Measurements from ENCODE around the gene POU2F2. TPM values are rescaled to one million over a fixed set of nuclear protein-coding genes. Genes with fewer than 3 reads are reported as not detected.

Gene POU2F2
- polyA plus RNA-seq, 1 of the 3 experiments (the other 2 are of a cell fraction): 0.49 TPM

DNA sequence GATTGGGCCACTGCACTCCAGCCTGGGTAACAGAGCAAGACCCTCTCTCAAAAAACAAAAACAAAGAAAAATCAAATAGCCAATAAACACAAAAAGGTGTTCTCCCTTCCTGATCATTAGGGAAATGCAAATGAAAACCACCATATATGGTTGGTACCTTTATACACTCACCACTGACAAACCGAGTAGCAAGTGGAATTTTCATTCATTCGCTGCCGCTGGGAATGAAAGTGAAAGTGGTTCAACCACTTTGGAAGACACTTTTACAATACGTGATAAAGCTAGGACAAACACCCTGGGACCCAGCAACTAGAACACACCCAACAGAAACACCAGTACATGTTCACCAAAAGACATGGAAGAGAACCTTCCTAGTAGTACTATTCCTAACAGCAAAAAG, 83.3 kb downstream of the POU2F2 start:
- DNase-seq: no peak
- H3K9me2 ChIP-seq: no peaks in the 10 kb centered on the region
- TF ChIP-seq, protein P1, sequence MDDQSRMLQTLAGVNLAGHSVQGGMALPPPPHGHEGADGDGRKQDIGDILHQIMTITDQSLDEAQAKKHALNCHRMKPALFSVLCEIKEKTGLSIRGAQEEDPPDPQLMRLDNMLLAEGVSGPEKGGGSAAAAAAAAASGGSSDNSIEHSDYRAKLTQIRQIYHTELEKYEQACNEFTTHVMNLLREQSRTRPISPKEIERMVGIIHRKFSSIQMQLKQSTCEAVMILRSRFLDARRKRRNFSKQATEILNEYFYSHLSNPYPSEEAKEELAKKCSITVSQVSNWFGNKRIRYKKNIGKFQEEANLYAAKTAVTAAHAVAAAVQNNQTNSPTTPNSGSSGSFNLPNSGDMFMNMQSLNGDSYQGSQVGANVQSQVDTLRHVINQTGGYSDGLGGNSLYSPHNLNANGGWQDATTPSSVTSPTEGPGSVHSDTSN (IDR thresholded peaks at IDR 0.05): no peak
- TF ChIP-seq YY1 (IDR thresholded peaks at IDR 0.05; ENCODE audit: low read depth) (no peak), JUND (IDR thresholded peaks at IDR 0.05) (no peak), TEAD4 (IDR thresholded peaks at IDR 0.05; ENCODE audit: borderline replicate concordance, insufficient read depth) (no peak), EZH2phosphoT487 (IDR thresholded peaks at IDR 0.05; ENCODE audit: borderline replicate concordance, low read depth) (no peak), TCF12 (IDR thresholded peaks at IDR 0.05) (no peak)
- TF ChIP-seq, protein P2, sequence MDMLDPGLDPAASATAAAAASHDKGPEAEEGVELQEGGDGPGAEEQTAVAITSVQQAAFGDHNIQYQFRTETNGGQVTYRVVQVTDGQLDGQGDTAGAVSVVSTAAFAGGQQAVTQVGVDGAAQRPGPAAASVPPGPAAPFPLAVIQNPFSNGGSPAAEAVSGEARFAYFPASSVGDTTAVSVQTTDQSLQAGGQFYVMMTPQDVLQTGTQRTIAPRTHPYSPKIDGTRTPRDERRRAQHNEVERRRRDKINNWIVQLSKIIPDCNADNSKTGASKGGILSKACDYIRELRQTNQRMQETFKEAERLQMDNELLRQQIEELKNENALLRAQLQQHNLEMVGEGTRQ (IDR thresholded peaks at IDR 0.05; ENCODE audit: borderline replicate concordance, low read depth, low read length): no peak
- ChIA-PET POLR2A (no interaction called here), CTCF (interaction anchor here (0.8 to 2.7 kb wide), 3 partner anchors 14 to 91 kb away, joined by 3 to 12 read pairs (median 4); no protein-coding TSS in a partner anchor)
- no peaks in the 10 kb centered on the region for H3K36me3 ChIP-seq (replicated peaks in 1 of 2; ENCODE audit: control insufficient read depth in 1 of 2, insufficient read depth in 2 of 2, low read length in 1 of 2)
- H3K4me1 ChIP-seq (ENCODE audit: control insufficient read depth in 1 of 2, insufficient read depth in 2 of 2, low read depth in 1 of 2, low read length in 1 of 2): peaks cover 0 to 20% of the 10 kb centered on the region in 2 experiments; a peak in 1 of 4 replicates
- peaks cover 10% of the 10 kb centered on the region; the same call in 1 of the 2 replicates for H3K27me3 ChIP-seq (ENCODE audit: insufficient read depth)
- H2AFZ ChIP-seq (ENCODE audit: low read depth): no peak overlapping the region
- 67% methylated on average over 4 of the region's 4 CpGs for WGBS (ENCODE audit: low lambda C conversion rate)
- H3K79me2 ChIP-seq (ENCODE audit: insufficient read depth): no peaks in the 10 kb centered on the region
- H3F3A ChIP-seq (replicated peaks; ENCODE audit: insufficient read depth): no peaks in the 10 kb centered on the region
- H3K4me3 ChIP-seq (ENCODE audit: low read depth in 2 of 2, low read length in 1 of 2): no peak overlapping the region
- no peaks in the 10 kb centered on the region for H4K20me1 ChIP-seq (ENCODE audit: insufficient read depth)
- no peak overlapping the region for H3K9ac ChIP-seq
- no peak overlapping the region for H3K4me2 ChIP-seq
- H3K9me3 ChIP-seq: no peaks in the 10 kb centered on the region
- H3K27ac ChIP-seq (ENCODE audit: low read depth in 2 of 2, low read length in 1 of 2): no peak overlapping the region

DNA sequence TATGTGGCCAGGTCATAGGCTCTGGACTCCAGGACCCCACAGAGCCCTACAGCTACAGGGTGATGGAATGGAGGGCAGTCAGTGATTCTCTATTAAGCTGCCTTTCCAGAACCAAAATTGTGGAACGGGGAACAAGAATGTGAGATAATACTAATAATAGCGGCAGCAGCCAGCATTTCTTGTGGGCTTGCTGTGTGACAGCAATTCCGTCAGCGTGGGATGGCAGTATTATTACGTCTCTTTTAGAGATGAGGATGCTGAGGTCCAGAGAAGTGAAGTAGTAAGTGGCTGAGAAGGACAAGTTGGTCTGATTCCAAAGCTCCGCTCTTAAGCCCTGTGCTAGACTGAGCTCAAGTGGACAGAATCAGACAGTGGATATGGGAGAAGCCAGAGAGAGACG, 86.7 kb downstream of the POU2F2 start:
- no peak overlapping the region for H3K4me2 ChIP-seq
- H3K9me2 ChIP-seq: no peaks in the 10 kb centered on the region
- peaks cover 10% of the 10 kb centered on the region; the same call in 1 of the 2 replicates for H3K27me3 ChIP-seq (ENCODE audit: insufficient read depth)
- H3F3A ChIP-seq (replicated peaks; ENCODE audit: insufficient read depth): no peaks in the 10 kb centered on the region
- no peaks in the 10 kb centered on the region for H3K79me2 ChIP-seq (ENCODE audit: insufficient read depth)
- CTCF ChIA-PET: interaction anchor here (0.8 to 2.7 kb wide), 3 partner anchors 11 to 46 kb away, joined by 3 to 24 read pairs (median 6); no protein-coding TSS in a partner anchor
- H3K9me3 ChIP-seq: no peaks in the 10 kb centered on the region
- no peak overlapping the region for H2AFZ ChIP-seq (ENCODE audit: low read depth)
- WGBS (ENCODE audit: low lambda C conversion rate): 83% methylated on average over 7 of the region's 7 CpGs
- DNase-seq: no peak
- H3K9ac ChIP-seq: no peak overlapping the region
- no peaks in the 10 kb centered on the region for H3K4me1 ChIP-seq (ENCODE audit: control insufficient read depth in 1 of 2, insufficient read depth in 2 of 2, low read depth in 1 of 2, low read length in 1 of 2)
- no peak overlapping the region for H3K27ac ChIP-seq (ENCODE audit: low read depth in 2 of 2, low read length in 1 of 2)
- H3K36me3 ChIP-seq (replicated peaks in 1 of 2; ENCODE audit: control insufficient read depth in 1 of 2, insufficient read depth in 2 of 2, low read length in 1 of 2): no peaks in the 10 kb centered on the region
- no peaks in the 10 kb centered on the region for H4K20me1 ChIP-seq (ENCODE audit: insufficient read depth)
- H3K4me3 ChIP-seq (ENCODE audit: low read depth in 2 of 2, low read length in 1 of 2): no peak overlapping the region
- POLR2A ChIA-PET: no interaction called here
- no peak for TF ChIP-seq NFIC (IDR thresholded peaks at IDR 0.05; ENCODE audit: borderline replicate concordance)
- TF ChIP-seq, protein P3, sequence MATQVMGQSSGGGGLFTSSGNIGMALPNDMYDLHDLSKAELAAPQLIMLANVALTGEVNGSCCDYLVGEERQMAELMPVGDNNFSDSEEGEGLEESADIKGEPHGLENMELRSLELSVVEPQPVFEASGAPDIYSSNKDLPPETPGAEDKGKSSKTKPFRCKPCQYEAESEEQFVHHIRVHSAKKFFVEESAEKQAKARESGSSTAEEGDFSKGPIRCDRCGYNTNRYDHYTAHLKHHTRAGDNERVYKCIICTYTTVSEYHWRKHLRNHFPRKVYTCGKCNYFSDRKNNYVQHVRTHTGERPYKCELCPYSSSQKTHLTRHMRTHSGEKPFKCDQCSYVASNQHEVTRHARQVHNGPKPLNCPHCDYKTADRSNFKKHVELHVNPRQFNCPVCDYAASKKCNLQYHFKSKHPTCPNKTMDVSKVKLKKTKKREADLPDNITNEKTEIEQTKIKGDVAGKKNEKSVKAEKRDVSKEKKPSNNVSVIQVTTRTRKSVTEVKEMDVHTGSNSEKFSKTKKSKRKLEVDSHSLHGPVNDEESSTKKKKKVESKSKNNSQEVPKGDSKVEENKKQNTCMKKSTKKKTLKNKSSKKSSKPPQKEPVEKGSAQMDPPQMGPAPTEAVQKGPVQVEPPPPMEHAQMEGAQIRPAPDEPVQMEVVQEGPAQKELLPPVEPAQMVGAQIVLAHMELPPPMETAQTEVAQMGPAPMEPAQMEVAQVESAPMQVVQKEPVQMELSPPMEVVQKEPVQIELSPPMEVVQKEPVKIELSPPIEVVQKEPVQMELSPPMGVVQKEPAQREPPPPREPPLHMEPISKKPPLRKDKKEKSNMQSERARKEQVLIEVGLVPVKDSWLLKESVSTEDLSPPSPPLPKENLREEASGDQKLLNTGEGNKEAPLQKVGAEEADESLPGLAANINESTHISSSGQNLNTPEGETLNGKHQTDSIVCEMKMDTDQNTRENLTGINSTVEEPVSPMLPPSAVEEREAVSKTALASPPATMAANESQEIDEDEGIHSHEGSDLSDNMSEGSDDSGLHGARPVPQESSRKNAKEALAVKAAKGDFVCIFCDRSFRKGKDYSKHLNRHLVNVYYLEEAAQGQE (IDR thresholded peaks at IDR 0.05; ENCODE audit: low read depth, low read length): no peak
- TF ChIP-seq FOXM1 (IDR thresholded peaks at IDR 0.05; ENCODE audit: low read depth): no peak
- no peak for TF ChIP-seq FOSL2 (IDR thresholded peaks at IDR 0.05; ENCODE audit: borderline replicate concordance, low read depth)
- TF ChIP-seq, protein P4, sequence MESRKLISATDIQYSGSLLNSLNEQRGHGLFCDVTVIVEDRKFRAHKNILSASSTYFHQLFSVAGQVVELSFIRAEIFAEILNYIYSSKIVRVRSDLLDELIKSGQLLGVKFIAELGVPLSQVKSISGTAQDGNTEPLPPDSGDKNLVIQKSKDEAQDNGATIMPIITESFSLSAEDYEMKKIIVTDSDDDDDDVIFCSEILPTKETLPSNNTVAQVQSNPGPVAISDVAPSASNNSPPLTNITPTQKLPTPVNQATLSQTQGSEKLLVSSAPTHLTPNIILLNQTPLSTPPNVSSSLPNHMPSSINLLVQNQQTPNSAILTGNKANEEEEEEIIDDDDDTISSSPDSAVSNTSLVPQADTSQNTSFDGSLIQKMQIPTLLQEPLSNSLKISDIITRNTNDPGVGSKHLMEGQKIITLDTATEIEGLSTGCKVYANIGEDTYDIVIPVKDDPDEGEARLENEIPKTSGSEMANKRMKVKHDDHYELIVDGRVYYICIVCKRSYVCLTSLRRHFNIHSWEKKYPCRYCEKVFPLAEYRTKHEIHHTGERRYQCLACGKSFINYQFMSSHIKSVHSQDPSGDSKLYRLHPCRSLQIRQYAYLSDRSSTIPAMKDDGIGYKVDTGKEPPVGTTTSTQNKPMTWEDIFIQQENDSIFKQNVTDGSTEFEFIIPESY (IDR thresholded peaks at IDR 0.05; ENCODE audit: borderline replicate concordance, low read depth): no peak
- TF ChIP-seq EZH2phosphoT487 (IDR thresholded peaks at IDR 0.05; ENCODE audit: borderline replicate concordance, low read depth): no peak
- TF ChIP-seq TEAD4 (IDR thresholded peaks at IDR 0.05; ENCODE audit: borderline replicate concordance, insufficient read depth): no peak
- no peak for TF ChIP-seq SMC3 (IDR thresholded peaks at IDR 0.05; ENCODE audit: low read depth, low read length)
- TF ChIP-seq MXI1 (IDR thresholded peaks at IDR 0.05; ENCODE audit: low read depth, low read length): no peak
- TF ChIP-seq TCF12 (IDR thresholded peaks at IDR 0.05): no peak
- no peak for TF ChIP-seq GABPA (IDR thresholded peaks at IDR 0.05; ENCODE audit: low read depth)
- no peak for TF ChIP-seq FOXJ3 (CRISPR knock-in tag; IDR thresholded peaks at IDR 0.05)
- no peak for TF ChIP-seq YY1 (IDR thresholded peaks at IDR 0.05; ENCODE audit: low read depth)
- no peak for TF ChIP-seq TAF1 (IDR thresholded peaks at IDR 0.05; ENCODE audit: borderline replicate concordance, low read depth, low read length)
- TF ChIP-seq, protein P2 (IDR thresholded peaks at IDR 0.05; ENCODE audit: borderline replicate concordance, low read depth, low read length): no peak
- TF ChIP-seq RFX5 (IDR thresholded peaks at IDR 0.05; ENCODE audit: low read length): no peak
- no peak for TF ChIP-seq RXRA (IDR thresholded peaks at IDR 0.05; ENCODE audit: borderline replicate concordance, low read depth)

Data from SK-N-SH (cell line).